Caco-2 (cell line): ENCODE data around the gene AKAP8L. TPM values are rescaled to one million over a fixed set of nuclear protein-coding genes. Genes with fewer than 3 reads are reported as not detected.

Experiments used
- BruUV-seq: library from RNA; stranded (reverse); fragments of 400-500 nt; replicated peaks from 2 replicates; lab custom pipeline; 2021; lab: Mats Ljungman, UMichigan
- CTCF ChIA-PET: fragments of 300-600 bp; sonication (Branson Sonifier 250); formaldehyde crosslinking; loops from one replicate; lab custom pipeline; 2022; ENCODE audit warnings: antibody characterized with exemption; lab: Charles Lee
- POLR2A ChIA-PET: fragments of 300-600 bp; sonication (Branson Sonifier 250); formaldehyde crosslinking; loops from one replicate; lab custom pipeline; 2022; ENCODE audit warnings: antibody characterized with exemption; lab: Charles Lee
- DNase-seq, 2 experiments: peaks; one replicate each; pipeline versions ENCODE4 v3.0.0 to v3.0.0-alpha.2; 2020 to 2022
- H3K27me3 ChIP-seq: replicated peaks from 2 replicates; pipeline ENCODE4 v1.6.0; 2011; ENCODE audit warnings: low read length; ENCODE audit not compliant: control insufficient read depth, insufficient read depth
- H3K36me3 ChIP-seq: 2 replicates; pipeline ENCODE4 v1.5.1; 2011; ENCODE audit warnings: low read length; ENCODE audit not compliant: control insufficient read depth, insufficient read depth
- H3K4me1 ChIP-seq: fragments of 250-450 bp; sonication (Bioruptor Pico); 2 replicates; pipeline ENCODE4 v1.5.1; 2020; ENCODE audit warnings: mild to moderate bottlenecking
- H3K4me3 ChIP-seq: 2 replicates; pipeline ENCODE4 v1.5.1; 2011; ENCODE audit warnings: low read depth, mild to moderate bottlenecking, control low read depth, low read length
- H3K9me3 ChIP-seq: fragments of 250-450 bp; sonication (Bioruptor Pico); 2 replicates; pipeline ENCODE4 v1.5.1; 2020; ENCODE audit warnings: mild to moderate bottlenecking, moderate library complexity
- H3K27ac Mint-ChIP-seq: one replicate; pipeline ENCODE4 v1.8.0; 2022; ENCODE audit warnings: mixed read lengths; ENCODE audit not compliant: unreplicated experiment
- H3K27me3 Mint-ChIP-seq: one replicate; pipeline ENCODE4 v1.8.0; 2022; ENCODE audit warnings: mixed read lengths; ENCODE audit not compliant: insufficient read depth, unreplicated experiment
- H3K36me3 Mint-ChIP-seq: one replicate; pipeline ENCODE4 v1.8.0; 2022; ENCODE audit warnings: mild to moderate bottlenecking, mixed read lengths; ENCODE audit not compliant: insufficient read depth, unreplicated experiment
- H3K4me1 Mint-ChIP-seq: one replicate; pipeline ENCODE4 v1.8.0; 2022; ENCODE audit warnings: low read depth, mixed read lengths; ENCODE audit not compliant: unreplicated experiment
- H3K4me3 Mint-ChIP-seq: one replicate; pipeline ENCODE4 v1.8.0; 2022; ENCODE audit warnings: mild to moderate bottlenecking, moderate library complexity, mixed read lengths; ENCODE audit not compliant: unreplicated experiment
- H3K9me3 Mint-ChIP-seq: one replicate; pipeline ENCODE4 v1.8.0; 2022; ENCODE audit warnings: mixed read lengths; ENCODE audit not compliant: unreplicated experiment
- intact Hi-C: fragments of 100-400 bp; cut with micrococcal nuclease; formaldehyde crosslinking; loops from one replicate; pipeline ENCODE4 v1.10.0; 2022; ENCODE audit not compliant: unreplicated experiment
- total RNA-seq: library from RNA; stranded (reverse); gene quantifications from 2 replicates; pipeline ENCODE4 v1.2.3, GENCODE V29; 2022
- TF ChIP-seq, protein P1 (sequence below), 2 experiments: fragments of 200-600 bp in 1 of 2; IDR thresholded peaks; 1 replicate in 1 of 2; 2 replicates in 1 of 2; pipeline versions ENCODE4 v1.5.1 to v1.8.0; 2011 to 2022; ENCODE audit warnings: antibody characterized with exemption in 1 of 2, control low read depth in 1 of 2, inconsistent platforms in 1 of 2, low read depth in 1 of 2, low read length in 1 of 2, mild to moderate bottlenecking in 1 of 2, moderate library complexity in 1 of 2; ENCODE audit not compliant: insufficient read depth in 1 of 2, severe bottlenecking in 1 of 2, unreplicated experiment in 1 of 2

AKAP8L gene
- total RNA-seq, 1 experiment from 2014 or later, result 112 TPM

DNA sequence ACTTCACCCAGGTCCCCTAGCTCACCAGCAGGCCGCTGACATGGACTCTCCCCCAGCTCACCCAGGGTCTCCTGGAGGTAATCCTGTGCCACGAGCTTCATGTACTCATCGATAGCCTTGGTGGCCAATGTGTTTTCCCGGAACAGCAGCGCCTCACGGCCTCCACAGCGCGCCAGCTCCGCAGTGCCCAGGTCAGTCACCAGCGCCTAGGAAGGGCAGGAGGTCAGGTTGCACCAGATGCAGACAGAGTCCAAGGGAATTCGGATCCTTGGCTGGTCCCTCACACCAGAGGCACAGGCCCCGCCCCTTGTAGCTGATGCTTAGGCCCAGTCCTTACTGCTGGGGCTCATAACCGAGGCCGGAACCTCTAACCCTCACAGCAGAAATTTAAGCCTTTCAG lies 37.7 kb upstream of the AKAP8L start:
- H3K27me3 Mint-ChIP-seq, result no peaks in the 10 kb centered on the region
- no peak overlapping the region for H3K27ac Mint-ChIP-seq
- no peak overlapping the region for H3K4me3 Mint-ChIP-seq
- ChIA-PET CTCF (interaction anchor here (0.5 to 1.5 kb wide), 2 partner anchors 25 to 99 kb away, joined by 4 to 5 read pairs; no protein-coding TSS in a partner anchor), POLR2A (no interaction called here)
- TF ChIP-seq, protein P1, sequence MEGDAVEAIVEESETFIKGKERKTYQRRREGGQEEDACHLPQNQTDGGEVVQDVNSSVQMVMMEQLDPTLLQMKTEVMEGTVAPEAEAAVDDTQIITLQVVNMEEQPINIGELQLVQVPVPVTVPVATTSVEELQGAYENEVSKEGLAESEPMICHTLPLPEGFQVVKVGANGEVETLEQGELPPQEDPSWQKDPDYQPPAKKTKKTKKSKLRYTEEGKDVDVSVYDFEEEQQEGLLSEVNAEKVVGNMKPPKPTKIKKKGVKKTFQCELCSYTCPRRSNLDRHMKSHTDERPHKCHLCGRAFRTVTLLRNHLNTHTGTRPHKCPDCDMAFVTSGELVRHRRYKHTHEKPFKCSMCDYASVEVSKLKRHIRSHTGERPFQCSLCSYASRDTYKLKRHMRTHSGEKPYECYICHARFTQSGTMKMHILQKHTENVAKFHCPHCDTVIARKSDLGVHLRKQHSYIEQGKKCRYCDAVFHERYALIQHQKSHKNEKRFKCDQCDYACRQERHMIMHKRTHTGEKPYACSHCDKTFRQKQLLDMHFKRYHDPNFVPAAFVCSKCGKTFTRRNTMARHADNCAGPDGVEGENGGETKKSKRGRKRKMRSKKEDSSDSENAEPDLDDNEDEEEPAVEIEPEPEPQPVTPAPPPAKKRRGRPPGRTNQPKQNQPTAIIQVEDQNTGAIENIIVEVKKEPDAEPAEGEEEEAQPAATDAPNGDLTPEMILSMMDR (IDR thresholded peaks at IDR 0.05; ENCODE audit: insufficient read depth in 1 of 2, low read depth in 1 of 2, low read length in 1 of 2, severe bottlenecking in 1 of 2, unreplicated experiment in 1 of 2), result no peak
- no peak for DNase-seq
- H3K4me1 Mint-ChIP-seq, result no peaks in the 10 kb centered on the region
- no peaks in the 10 kb centered on the region for H3K36me3 Mint-ChIP-seq
- H3K4me1 ChIP-seq, result no peaks in the 10 kb centered on the region
- intact Hi-C loops, result no loop called here
- no peaks in the 10 kb centered on the region for H3K36me3 ChIP-seq
- no peak overlapping the region for H3K4me3 ChIP-seq
- H3K9me3 Mint-ChIP-seq, result no peaks in the 10 kb centered on the region
- H3K9me3 ChIP-seq, result no peaks in the 10 kb centered on the region
- BruUV-seq, result no TSS peak
- no peaks in the 10 kb centered on the region for H3K27me3 ChIP-seq

DNA sequence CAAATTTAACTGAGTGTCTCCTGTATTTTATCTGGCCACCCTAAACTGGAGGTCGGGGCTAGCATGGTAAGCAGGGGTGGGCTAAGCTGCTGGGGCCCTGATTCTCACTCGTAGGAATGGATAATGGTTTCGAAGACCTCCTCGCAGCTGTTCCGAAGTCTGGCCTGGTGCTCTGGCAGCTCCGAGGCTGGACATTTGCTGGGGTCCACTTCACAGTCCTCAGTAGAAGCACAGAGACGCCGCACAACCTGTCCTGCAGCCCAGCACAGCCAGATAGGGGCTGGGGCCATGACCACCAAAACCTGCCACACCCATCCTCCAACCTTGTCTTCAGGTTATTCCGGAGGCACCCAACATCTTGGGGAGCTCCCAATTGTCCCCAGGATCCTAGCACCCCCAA lies 37.2 kb upstream of the AKAP8L start:
- intact Hi-C loops, result no loop called here
- Histone ChIP-seq H3K27me3 (no peaks in the 10 kb centered on the region), H3K4me3 (no peak overlapping the region), H3K4me1 (no peaks in the 10 kb centered on the region), H3K9me3 (no peaks in the 10 kb centered on the region), H3K36me3 (no peaks in the 10 kb centered on the region)
- no peaks in the 10 kb centered on the region for H3K36me3 Mint-ChIP-seq
- no peaks in the 10 kb centered on the region for H3K4me1 Mint-ChIP-seq
- no peaks in the 10 kb centered on the region for H3K9me3 Mint-ChIP-seq
- H3K27me3 Mint-ChIP-seq, result no peaks in the 10 kb centered on the region
- TF ChIP-seq, protein P1 (IDR thresholded peaks at IDR 0.05; ENCODE audit: insufficient read depth in 1 of 2, low read depth in 1 of 2, low read length in 1 of 2, severe bottlenecking in 1 of 2, unreplicated experiment in 1 of 2), result no peak
- no peak overlapping the region for H3K4me3 Mint-ChIP-seq
- POLR2A ChIA-PET, result no interaction called here
- DNase-seq, result no peak
- CTCF ChIA-PET, result interaction anchor here (0.5 to 1.5 kb wide), 2 partner anchors 25 to 100 kb away, joined by 4 to 5 read pairs; no protein-coding TSS in a partner anchor
- no TSS peak for BruUV-seq
- H3K27ac Mint-ChIP-seq, result no peak overlapping the region

DNA sequence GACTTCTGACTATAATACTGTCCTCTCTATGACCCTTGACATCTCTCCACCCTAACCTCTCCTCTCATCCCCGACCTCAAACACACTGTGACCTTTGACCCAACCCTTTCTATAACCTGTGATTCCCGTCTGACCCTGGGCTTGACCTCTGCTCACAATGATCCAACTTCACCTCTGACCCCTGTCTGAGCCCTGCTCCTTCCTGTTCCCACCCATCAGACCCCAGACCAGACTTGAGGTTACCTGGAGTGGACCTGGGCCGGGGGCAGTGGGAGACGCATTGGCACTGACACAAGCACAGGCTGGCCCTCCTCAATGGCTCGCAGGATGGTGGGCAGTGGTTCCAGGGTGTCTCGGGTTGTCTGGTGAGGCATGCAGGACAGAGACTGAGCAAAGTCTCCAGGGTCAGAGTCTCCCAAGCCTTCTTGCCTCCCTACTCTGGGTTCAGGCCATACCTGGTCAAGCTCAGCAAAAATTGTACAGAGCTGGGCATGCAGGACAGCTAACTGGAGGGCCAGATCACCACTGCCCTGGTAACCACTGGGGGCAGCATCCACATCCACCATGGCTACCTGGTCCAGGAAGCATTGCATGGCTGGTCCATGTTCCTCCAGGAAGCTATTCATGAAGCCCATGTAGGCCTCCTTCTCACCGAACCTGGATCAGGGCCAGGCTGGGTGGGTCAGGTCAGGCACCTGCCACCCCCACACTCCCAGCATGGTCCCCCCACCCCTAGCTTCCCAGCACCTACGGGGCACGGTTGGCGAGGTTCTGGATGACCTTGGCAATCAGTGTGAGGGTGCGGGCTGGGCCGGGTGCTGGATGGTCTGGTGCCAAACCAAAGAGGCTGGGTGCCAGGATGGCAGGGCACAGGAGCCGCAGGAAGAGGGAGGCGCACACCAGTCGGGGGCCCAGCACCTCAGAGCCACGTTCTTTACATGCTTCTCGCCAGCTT lies 35.4 kb upstream of the AKAP8L start:
- H3K27me3 ChIP-seq, result no peaks in the 10 kb centered on the region
- H3K36me3 ChIP-seq, result no peaks in the 10 kb centered on the region
- no peak overlapping the region for H3K27ac Mint-ChIP-seq
- no peaks in the 10 kb centered on the region for H3K27me3 Mint-ChIP-seq
- ChIA-PET POLR2A (no interaction called here), CTCF (no interaction called here)
- intact Hi-C loops, result no loop called here
- no peaks in the 10 kb centered on the region for H3K9me3 ChIP-seq
- no TSS peak for BruUV-seq
- H3K36me3 Mint-ChIP-seq, result no peaks in the 10 kb centered on the region
- no peak overlapping the region for H3K4me3 Mint-ChIP-seq
- H3K9me3 Mint-ChIP-seq, result no peaks in the 10 kb centered on the region
- DNase-seq, result no peak
- TF ChIP-seq, protein P1 (IDR thresholded peaks at IDR 0.05; ENCODE audit: insufficient read depth in 1 of 2, low read depth in 1 of 2, low read length in 1 of 2, severe bottlenecking in 1 of 2, unreplicated experiment in 1 of 2), result no peak
- peaks cover 8% of the 10 kb centered on the region for H3K4me1 Mint-ChIP-seq
- no peak overlapping the region for H3K4me3 ChIP-seq
- H3K4me1 ChIP-seq, result 0 out of 2 replicates have a peak, but pooled peaks cover under 1% of the 10 kb centered on the region
